Progenitor cell of endocrine pancreas (in vitro differentiated cells): ENCODE results near the gene CNST. TPM values are rescaled to one million over a fixed set of nuclear protein-coding genes. Genes with fewer than 3 reads are reported as not detected.

Experiments used
- DNase-seq: peaks from one replicate; pipeline ENCODE4 v3.0.0; 2021; ENCODE audit warnings: low spot score; ENCODE audit not compliant: unreplicated experiment
- H3K27ac Mint-ChIP-seq: 2 replicates; pipeline ENCODE4 v1.8.0; 2021; ENCODE audit warnings: mild to moderate bottlenecking, moderate library complexity, mixed read lengths
- H3K27me3 Mint-ChIP-seq: 2 replicates; pipeline ENCODE4 v1.8.0; 2021; ENCODE audit warnings: mixed read lengths
- H3K36me3 Mint-ChIP-seq: 2 replicates; pipeline ENCODE4 v1.8.0; 2022; ENCODE audit warnings: mixed read lengths; ENCODE audit not compliant: insufficient read depth
- H3K4me1 Mint-ChIP-seq: 2 replicates; pipeline ENCODE4 v1.8.0; 2021; ENCODE audit warnings: low read depth, mixed read lengths
- H3K4me3 Mint-ChIP-seq: 2 replicates; pipeline ENCODE4 v1.8.0; 2021; ENCODE audit warnings: low read depth, mild to moderate bottlenecking, moderate library complexity, mixed read lengths
- H3K9me3 Mint-ChIP-seq: 2 replicates; pipeline ENCODE4 v1.8.0; 2021; ENCODE audit warnings: low read depth, mixed read lengths
- total RNA-seq: library from RNA; stranded (reverse); gene quantifications from 2 replicates; pipeline ENCODE4 v1.2.1, GENCODE V29; 2021
- TF ChIP-seq, protein P1 (sequence below): fragments of 200-600 bp; sonication (generic); IDR thresholded peaks from one replicate; pipeline ENCODE4 v1.5.0; 2021; ENCODE audit warnings: antibody characterized with exemption, mild to moderate bottlenecking; ENCODE audit not compliant: unreplicated experiment

Gene CNST
- total RNA-seq, 1 donor from 2014 or later = 28.3 TPM

DNA sequence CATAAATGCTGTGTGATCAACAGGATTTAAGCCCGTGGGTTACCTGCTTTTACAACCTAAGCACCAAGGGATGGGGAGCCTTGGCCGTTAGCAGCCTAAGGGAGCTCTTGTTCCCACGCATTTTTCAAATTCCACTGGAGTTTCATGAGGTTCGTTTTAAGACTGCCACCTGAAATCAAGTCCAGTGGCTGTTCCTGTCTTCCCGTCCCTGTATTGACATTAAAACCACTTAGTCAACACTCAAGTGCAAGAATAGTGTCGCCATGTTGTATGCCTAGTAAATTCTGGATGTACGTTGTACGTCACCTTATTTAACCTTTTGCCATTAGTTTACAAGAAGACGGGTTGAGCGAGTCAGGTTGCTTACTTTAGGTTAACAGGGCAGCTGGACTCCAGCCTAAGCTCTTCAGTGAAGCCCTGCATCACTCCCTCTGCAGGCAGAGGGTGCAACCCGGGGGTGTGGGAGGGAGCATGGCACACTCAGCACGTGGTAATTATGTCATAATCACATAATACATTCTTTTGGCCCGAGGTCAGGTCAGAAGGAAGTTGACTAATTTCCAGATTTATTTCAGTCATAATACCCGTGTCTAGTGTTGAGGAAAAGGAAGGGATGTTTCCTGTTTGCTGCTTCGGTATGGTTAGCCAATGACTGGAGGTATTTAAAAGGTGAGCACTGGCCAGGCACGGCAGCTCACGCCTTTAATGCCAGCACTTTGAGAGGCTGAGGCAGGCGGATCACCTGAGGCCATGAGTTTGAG lies 42.5 kb downstream of the CNST start:
- H3K36me3 Mint-ChIP-seq = peaks cover 13% of the 10 kb centered on the region
- no peak overlapping the region for H3K4me3 Mint-ChIP-seq

DNA sequence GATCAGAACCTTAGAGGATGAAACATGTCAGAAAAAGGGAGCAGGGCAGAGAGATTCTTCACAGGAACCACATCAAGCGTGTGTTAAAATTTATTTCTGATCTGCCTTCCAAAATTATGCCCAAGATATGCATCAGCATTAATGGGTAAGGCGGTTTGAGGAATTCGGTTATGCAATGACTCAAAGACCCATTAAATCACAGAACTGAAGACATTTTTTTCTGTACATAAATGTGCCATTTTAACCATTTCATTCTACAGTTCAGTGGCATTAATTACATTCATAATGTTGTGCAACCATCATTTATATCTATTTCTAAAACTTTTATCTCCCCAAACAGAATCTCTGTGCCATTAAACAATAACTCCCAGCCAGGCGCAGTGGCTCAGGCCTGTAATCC lies 43.4 kb downstream of the CNST start:
- Mint-ChIP-seq H3K4me1 (peaks cover 6% of the 10 kb centered on the region), H3K4me3 (no peak overlapping the region), H3K27me3 (no peaks in the 10 kb centered on the region), H3K27ac (no peak overlapping the region), H3K9me3 (no peaks in the 10 kb centered on the region), H3K36me3 (peaks cover 9% of the 10 kb centered on the region)
- no peak for DNase-seq
- TF ChIP-seq, protein P1, sequence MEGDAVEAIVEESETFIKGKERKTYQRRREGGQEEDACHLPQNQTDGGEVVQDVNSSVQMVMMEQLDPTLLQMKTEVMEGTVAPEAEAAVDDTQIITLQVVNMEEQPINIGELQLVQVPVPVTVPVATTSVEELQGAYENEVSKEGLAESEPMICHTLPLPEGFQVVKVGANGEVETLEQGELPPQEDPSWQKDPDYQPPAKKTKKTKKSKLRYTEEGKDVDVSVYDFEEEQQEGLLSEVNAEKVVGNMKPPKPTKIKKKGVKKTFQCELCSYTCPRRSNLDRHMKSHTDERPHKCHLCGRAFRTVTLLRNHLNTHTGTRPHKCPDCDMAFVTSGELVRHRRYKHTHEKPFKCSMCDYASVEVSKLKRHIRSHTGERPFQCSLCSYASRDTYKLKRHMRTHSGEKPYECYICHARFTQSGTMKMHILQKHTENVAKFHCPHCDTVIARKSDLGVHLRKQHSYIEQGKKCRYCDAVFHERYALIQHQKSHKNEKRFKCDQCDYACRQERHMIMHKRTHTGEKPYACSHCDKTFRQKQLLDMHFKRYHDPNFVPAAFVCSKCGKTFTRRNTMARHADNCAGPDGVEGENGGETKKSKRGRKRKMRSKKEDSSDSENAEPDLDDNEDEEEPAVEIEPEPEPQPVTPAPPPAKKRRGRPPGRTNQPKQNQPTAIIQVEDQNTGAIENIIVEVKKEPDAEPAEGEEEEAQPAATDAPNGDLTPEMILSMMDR = no peak

More for the DNA sequence above, 42.5 kb downstream of the CNST start:
- peak overlapping the region; percentile 77 for H3K27ac Mint-ChIP-seq
- TF ChIP-seq, protein P1 = no peak
- DNase-seq = no peak
- H3K9me3 Mint-ChIP-seq = peaks cover 2% of the 10 kb centered on the region
- H3K4me1 Mint-ChIP-seq = peaks cover 6% of the 10 kb centered on the region
- no peaks in the 10 kb centered on the region for H3K27me3 Mint-ChIP-seq

DNA sequence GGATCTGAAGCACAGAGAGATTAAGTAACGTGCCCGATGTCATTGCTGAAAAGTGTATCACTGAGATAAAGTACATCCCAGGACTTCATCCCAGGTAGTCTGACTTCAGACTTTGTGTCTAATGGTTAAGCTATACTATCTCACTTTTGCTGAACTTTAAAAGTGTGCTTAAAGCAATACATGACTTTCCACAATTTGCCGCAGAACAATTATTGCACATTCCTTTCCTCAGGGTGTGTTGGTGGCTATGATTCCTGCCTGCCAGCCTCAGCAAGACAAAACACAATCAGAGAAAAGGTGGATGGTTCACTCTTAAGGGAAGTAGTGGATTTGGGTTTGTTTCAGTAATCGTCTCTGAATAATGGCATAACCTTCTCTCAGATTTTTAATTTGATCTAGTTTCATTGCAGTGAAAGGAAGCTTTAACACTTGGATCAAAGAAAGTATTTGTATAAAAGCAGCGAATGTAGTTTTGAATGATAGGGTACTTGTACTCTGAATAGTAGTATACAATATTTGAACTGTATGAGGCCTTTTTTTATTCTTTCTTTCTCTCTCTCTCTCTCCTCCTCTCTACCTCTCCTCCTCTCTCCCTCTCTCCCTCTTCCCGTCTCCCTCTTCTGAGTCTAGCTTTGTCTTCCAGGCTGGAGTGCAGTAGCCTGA lies 47.0 kb downstream of the CNST start:
- peak overlapping the region; percentile 49 for H3K27ac Mint-ChIP-seq
- H3K27me3 Mint-ChIP-seq = no peaks in the 10 kb centered on the region
- TF ChIP-seq, protein P1 = no peak
- DNase-seq = no peak
- no peak overlapping the region for H3K4me3 Mint-ChIP-seq
- H3K4me1 Mint-ChIP-seq = peaks cover 18% of the 10 kb centered on the region
- peaks cover 5% of the 10 kb centered on the region for H3K36me3 Mint-ChIP-seq
- no peaks in the 10 kb centered on the region for H3K9me3 Mint-ChIP-seq

DNA sequence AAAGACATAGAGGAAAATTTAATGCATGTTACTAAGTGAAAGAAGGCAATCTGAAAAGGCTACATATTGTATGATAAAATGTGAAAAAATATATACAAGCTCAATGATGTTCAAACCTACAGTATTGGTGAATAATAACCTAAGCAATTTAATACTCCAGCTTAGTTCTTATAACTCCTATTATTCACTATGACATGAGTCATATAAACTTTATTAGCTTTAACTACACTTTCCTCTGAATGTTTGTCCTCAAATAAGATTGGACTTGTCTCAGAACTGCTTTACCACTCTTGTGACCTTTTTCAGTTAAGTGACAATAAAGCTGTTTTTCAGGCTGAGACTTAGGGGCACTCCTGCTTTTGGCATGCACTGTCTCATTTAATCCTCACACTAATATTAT lies 50.9 kb downstream of the CNST start:
- Mint-ChIP-seq H3K9me3 (peaks cover 4% of the 10 kb centered on the region), H3K4me1 (peaks cover 19% of the 10 kb centered on the region), H3K27ac (no peak overlapping the region), H3K27me3 (no peaks in the 10 kb centered on the region), H3K4me3 (no peak overlapping the region), H3K36me3 (peaks cover 17% of the 10 kb centered on the region)
- no peak for DNase-seq
- TF ChIP-seq, protein P1 = no peak

DNA sequence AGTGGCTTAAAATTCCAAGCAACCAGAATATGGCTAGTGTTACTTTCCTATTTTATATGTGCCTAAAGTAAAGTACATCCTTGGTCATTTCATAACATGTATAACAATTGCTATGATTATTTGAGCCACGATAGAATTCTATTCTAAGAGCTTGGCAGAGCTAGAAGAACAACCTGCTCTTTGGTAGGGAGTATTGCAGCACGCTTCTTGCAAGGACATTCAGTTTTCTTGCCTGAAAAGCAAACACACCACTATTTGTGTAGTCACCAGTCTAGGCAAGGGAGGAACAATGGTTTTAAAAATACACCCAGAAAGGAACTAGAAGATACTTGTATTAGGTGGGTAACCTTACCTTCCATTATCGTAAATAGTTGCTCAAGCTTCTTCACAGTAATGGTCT lies 51.5 kb downstream of the CNST start:
- Mint-ChIP-seq H3K4me1 (peaks cover 23% of the 10 kb centered on the region), H3K4me3 (no peak overlapping the region), H3K36me3 (peaks cover 21% of the 10 kb centered on the region), H3K9me3 (peaks cover 8% of the 10 kb centered on the region), H3K27me3 (no peaks in the 10 kb centered on the region), H3K27ac (peak overlapping the region; percentile 71)
- no peak for DNase-seq
- TF ChIP-seq, protein P1 = no peak
